Measurements from ENCODE around the gene YAF2. TPM values are rescaled to one million over a fixed set of nuclear protein-coding genes. Genes with fewer than 3 reads are reported as not detected.

YAF2 gene
- total and polyA plus RNA-seq, 2 donors = 24.9 to 28.3 TPM

DNA sequence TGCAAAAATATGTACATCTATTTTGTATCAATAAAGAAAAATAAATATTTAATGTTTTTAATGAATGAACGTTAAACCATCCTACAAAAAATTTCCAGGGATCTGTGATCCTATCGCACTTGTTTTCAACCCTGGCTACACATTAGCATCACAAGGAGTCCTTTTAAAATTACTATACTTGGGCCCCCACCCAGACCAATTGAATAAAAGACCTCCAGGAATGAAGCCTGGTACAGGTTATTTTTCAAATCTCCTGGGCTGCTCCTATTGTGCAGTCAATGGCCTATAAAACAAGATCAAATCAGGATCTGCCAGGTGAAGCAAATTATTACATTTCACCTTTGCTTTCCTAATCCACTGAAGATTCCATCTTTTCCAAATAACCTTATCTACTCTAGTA, 59.9 kb downstream of the YAF2 start:
- H3K27ac ChIP-seq (ENCODE audit: low read depth in 1 of 2, low read length in 1 of 2) = no peak overlapping the region
- peaks cover 8 to 11% of the 10 kb centered on the region in 2 donors for H3K36me3 ChIP-seq (ENCODE audit: control insufficient read depth in 2 of 2, insufficient read depth in 2 of 2, low read length in 1 of 2)
- no peaks in the 10 kb centered on the region for H3K27me3 ChIP-seq (ENCODE audit: control insufficient read depth in 2 of 2, insufficient read depth in 1 of 2, low read length in 1 of 2)
- no peak for DNase-seq (ENCODE audit: low read depth in 6 of 9, low spot score in 9 of 9)
- H3K4me1 ChIP-seq (ENCODE audit: control insufficient read depth in 2 of 2, insufficient read depth in 2 of 2, low read length in 2 of 2) = no peaks in the 10 kb centered on the region
- 99% methylated on average over 2 of the region's 2 CpGs for WGBS
- no peaks in the 10 kb centered on the region for H3K9me3 ChIP-seq (ENCODE audit: control insufficient read depth in 2 of 2, insufficient read depth in 1 of 2, low read length in 1 of 2)
- H3K4me3 ChIP-seq (ENCODE audit: low read length in 2 of 2) = no peak overlapping the region

GRCh38 chr12:42174978-42175377, 63.1 kb downstream of the YAF2 start:
- no peak overlapping the region for H3K4me3 ChIP-seq (ENCODE audit: low read length in 2 of 2)
- 99% methylated on average over 1 of the region's 1 CpG for WGBS
- no peak for DNase-seq (ENCODE audit: low read depth in 6 of 9, low spot score in 9 of 9)
- H3K9me3 ChIP-seq (ENCODE audit: control insufficient read depth in 2 of 2, insufficient read depth in 1 of 2, low read length in 1 of 2) = no peaks in the 10 kb centered on the region
- H3K36me3 ChIP-seq (ENCODE audit: control insufficient read depth in 2 of 2, insufficient read depth in 2 of 2, low read length in 1 of 2) = peaks cover 8 to 13% of the 10 kb centered on the region in 2 donors
- H3K4me1 ChIP-seq (ENCODE audit: control insufficient read depth in 2 of 2, insufficient read depth in 2 of 2, low read length in 2 of 2) = no peaks in the 10 kb centered on the region
- no peak overlapping the region for H3K27ac ChIP-seq (ENCODE audit: low read depth in 1 of 2, low read length in 1 of 2)
- H3K27me3 ChIP-seq (ENCODE audit: control insufficient read depth in 2 of 2, insufficient read depth in 1 of 2, low read length in 1 of 2) = no peaks in the 10 kb centered on the region

GRCh38 chr12:42173961-42174521, 64.0 kb downstream of the YAF2 start:
- Histone ChIP-seq H3K4me3 (ENCODE audit: low read length in 2 of 2) (no peak overlapping the region), H3K27ac (ENCODE audit: low read depth in 1 of 2, low read length in 1 of 2) (no peak overlapping the region), H3K9me3 (ENCODE audit: control insufficient read depth in 2 of 2, insufficient read depth in 1 of 2, low read length in 1 of 2) (no peaks in the 10 kb centered on the region), H3K27me3 (ENCODE audit: control insufficient read depth in 2 of 2, insufficient read depth in 1 of 2, low read length in 1 of 2) (no peaks in the 10 kb centered on the region), H3K36me3 (ENCODE audit: control insufficient read depth in 2 of 2, insufficient read depth in 2 of 2, low read length in 1 of 2) (peaks cover 8 to 13% of the 10 kb centered on the region in 2 donors), H3K4me1 (ENCODE audit: control insufficient read depth in 2 of 2, insufficient read depth in 2 of 2, low read length in 2 of 2) (no peaks in the 10 kb centered on the region)
- no peak for DNase-seq (ENCODE audit: low read depth in 6 of 9, low spot score in 9 of 9)

- Histone ChIP-seq H3K27ac (ENCODE audit: low read depth in 1 of 2, low read length in 1 of 2) (no peak overlapping the region), H3K4me1 (ENCODE audit: control insufficient read depth in 2 of 2, insufficient read depth in 2 of 2, low read length in 2 of 2) (no peaks in the 10 kb centered on the region), H3K27me3 (ENCODE audit: control insufficient read depth in 2 of 2, insufficient read depth in 1 of 2, low read length in 1 of 2) (no peaks in the 10 kb centered on the region), H3K36me3 (ENCODE audit: control insufficient read depth in 2 of 2, insufficient read depth in 2 of 2, low read length in 1 of 2) (peaks cover 8 to 9% of the 10 kb centered on the region in 2 donors), H3K4me3 (ENCODE audit: low read length in 2 of 2) (no peak overlapping the region), H3K9me3 (ENCODE audit: control insufficient read depth in 2 of 2, insufficient read depth in 1 of 2, low read length in 1 of 2) (no peaks in the 10 kb centered on the region)
- no peak for DNase-seq (ENCODE audit: low read depth in 6 of 9, low spot score in 9 of 9)
- WGBS = over 99% methylated on average over 4 of the region's 4 CpGs
Observed at GRCh38 chr12:42172441-42173210, 65.4 kb downstream of the YAF2 start.

DNA sequence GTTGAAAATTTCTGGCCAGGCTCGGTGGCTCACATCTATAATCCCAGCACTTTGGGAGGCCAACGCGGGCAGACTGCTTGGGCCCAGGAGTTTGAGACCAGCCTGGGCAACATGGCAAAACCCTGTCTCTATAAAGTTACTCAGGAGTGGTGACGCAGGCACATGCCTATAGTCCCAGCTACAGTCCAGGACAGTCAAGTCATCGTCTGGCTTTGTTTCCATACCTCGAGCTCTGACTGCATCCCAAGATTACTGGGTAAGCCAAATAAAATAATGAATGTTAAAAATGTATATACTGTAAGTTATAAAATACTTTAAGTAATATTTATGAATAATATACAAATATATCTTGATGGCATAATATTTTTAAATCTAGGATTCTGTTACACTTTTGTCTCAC, 70.3 kb downstream of the YAF2 start:
- no peak overlapping the region for H3K27ac ChIP-seq (ENCODE audit: low read depth in 1 of 2, low read length in 1 of 2)

DNA sequence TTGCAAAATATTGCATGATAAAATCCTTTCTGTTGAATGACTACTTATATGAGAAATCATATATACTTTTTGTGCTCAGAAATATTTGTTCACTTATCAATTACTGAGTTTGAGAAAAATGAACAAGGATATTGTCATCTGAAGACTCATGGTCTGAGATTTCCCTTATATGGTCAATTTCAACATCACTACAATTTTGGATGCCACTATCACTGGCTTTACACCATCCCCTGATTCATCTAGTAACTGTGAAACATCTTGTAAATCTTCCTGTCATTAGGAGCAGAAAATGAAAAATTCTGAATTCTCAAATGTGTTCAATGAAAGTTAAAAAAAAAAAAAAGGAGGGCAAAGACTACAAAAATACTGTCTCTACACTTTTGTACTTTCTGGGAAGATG, 71.5 kb downstream of the YAF2 start:
- no peak overlapping the region for H3K27ac ChIP-seq (ENCODE audit: low read depth in 1 of 2, low read length in 1 of 2)
- DNase-seq (ENCODE audit: low read depth in 6 of 9, low spot score in 9 of 9) = no peak
- no peak overlapping the region for H3K4me3 ChIP-seq (ENCODE audit: low read length in 2 of 2)
- no peaks in the 10 kb centered on the region for H3K4me1 ChIP-seq (ENCODE audit: control insufficient read depth in 2 of 2, insufficient read depth in 2 of 2, low read length in 2 of 2)
- no peaks in the 10 kb centered on the region for H3K9me3 ChIP-seq (ENCODE audit: control insufficient read depth in 2 of 2, insufficient read depth in 1 of 2, low read length in 1 of 2)
- H3K27me3 ChIP-seq (ENCODE audit: control insufficient read depth in 2 of 2, insufficient read depth in 1 of 2, low read length in 1 of 2) = no peaks in the 10 kb centered on the region
- no peaks in the 10 kb centered on the region for H3K36me3 ChIP-seq (ENCODE audit: control insufficient read depth in 2 of 2, insufficient read depth in 2 of 2, low read length in 1 of 2)

More for the DNA sequence above, 70.3 kb downstream of the YAF2 start:
- DNase-seq (ENCODE audit: low read depth in 6 of 9, low spot score in 9 of 9) = no peak
- 98% methylated on average over 6 of the region's 6 CpGs for WGBS
- H3K36me3 ChIP-seq (ENCODE audit: control insufficient read depth in 2 of 2, insufficient read depth in 2 of 2, low read length in 1 of 2) = peaks cover 0 to 6% of the 10 kb centered on the region in 2 donors
- no peak overlapping the region for H3K4me3 ChIP-seq (ENCODE audit: low read length in 2 of 2)
- no peaks in the 10 kb centered on the region for H3K27me3 ChIP-seq (ENCODE audit: control insufficient read depth in 2 of 2, insufficient read depth in 1 of 2, low read length in 1 of 2)
- no peaks in the 10 kb centered on the region for H3K9me3 ChIP-seq (ENCODE audit: control insufficient read depth in 2 of 2, insufficient read depth in 1 of 2, low read length in 1 of 2)
- no peaks in the 10 kb centered on the region for H3K4me1 ChIP-seq (ENCODE audit: control insufficient read depth in 2 of 2, insufficient read depth in 2 of 2, low read length in 2 of 2)

- H3K36me3 ChIP-seq (ENCODE audit: control insufficient read depth in 2 of 2, insufficient read depth in 2 of 2, low read length in 1 of 2) = peaks cover 3 to 6% of the 10 kb centered on the region in 2 donors
- H3K27me3 ChIP-seq (ENCODE audit: control insufficient read depth in 2 of 2, insufficient read depth in 1 of 2, low read length in 1 of 2) = no peaks in the 10 kb centered on the region
- no peak for DNase-seq (ENCODE audit: low read depth in 6 of 9, low spot score in 9 of 9)
- no peaks in the 10 kb centered on the region for H3K4me1 ChIP-seq (ENCODE audit: control insufficient read depth in 2 of 2, insufficient read depth in 2 of 2, low read length in 2 of 2)
- no peak overlapping the region for H3K4me3 ChIP-seq (ENCODE audit: low read length in 2 of 2)
- H3K27ac ChIP-seq (ENCODE audit: low read depth in 1 of 2, low read length in 1 of 2) = no peak overlapping the region
- H3K9me3 ChIP-seq (ENCODE audit: control insufficient read depth in 2 of 2, insufficient read depth in 1 of 2, low read length in 1 of 2) = no peaks in the 10 kb centered on the region
Observed at GRCh38 chr12:42163913-42164312, 74.1 kb downstream of the YAF2 start.

DNA sequence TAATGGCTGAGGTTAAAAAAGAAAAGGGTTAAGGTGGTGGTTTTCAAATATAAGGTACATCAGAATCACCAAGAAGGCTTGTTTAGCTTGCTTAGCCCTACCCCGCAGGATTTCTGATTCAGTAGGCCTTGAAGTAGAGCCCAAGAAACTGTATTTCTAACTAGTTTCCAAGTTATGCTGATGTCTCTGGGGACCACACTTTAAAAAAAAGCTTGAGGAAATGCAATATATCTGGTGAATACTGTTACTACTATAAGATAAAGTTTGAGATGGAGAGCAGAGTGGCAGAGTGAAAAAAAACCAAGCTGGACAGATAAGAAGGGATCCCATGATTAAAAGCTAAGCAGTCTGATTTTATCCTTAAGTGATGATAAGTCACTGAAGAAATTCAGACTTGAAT, 75.1 kb downstream of the YAF2 start:
- H3K36me3 ChIP-seq (ENCODE audit: control insufficient read depth in 2 of 2, insufficient read depth in 2 of 2, low read length in 1 of 2) = peaks cover 3 to 6% of the 10 kb centered on the region in 2 donors
- no peak overlapping the region for H3K4me3 ChIP-seq (ENCODE audit: low read length in 2 of 2)
- no peak for DNase-seq (ENCODE audit: low read depth in 6 of 9, low spot score in 9 of 9)
- H3K9me3 ChIP-seq (ENCODE audit: control insufficient read depth in 2 of 2, insufficient read depth in 1 of 2, low read length in 1 of 2) = no peaks in the 10 kb centered on the region
- no peak overlapping the region for H3K27ac ChIP-seq (ENCODE audit: low read depth in 1 of 2, low read length in 1 of 2)
- WGBS = 99% methylated on average over 1 of the region's 1 CpG
- no peaks in the 10 kb centered on the region for H3K27me3 ChIP-seq (ENCODE audit: control insufficient read depth in 2 of 2, insufficient read depth in 1 of 2, low read length in 1 of 2)
- H3K4me1 ChIP-seq (ENCODE audit: control insufficient read depth in 2 of 2, insufficient read depth in 2 of 2, low read length in 2 of 2) = no peaks in the 10 kb centered on the region

- Histone ChIP-seq H3K27me3 (ENCODE audit: control insufficient read depth in 2 of 2, insufficient read depth in 1 of 2, low read length in 1 of 2) (no peaks in the 10 kb centered on the region), H3K36me3 (ENCODE audit: control insufficient read depth in 2 of 2, insufficient read depth in 2 of 2, low read length in 1 of 2) (peaks cover 3 to 6% of the 10 kb centered on the region in 2 donors), H3K4me3 (ENCODE audit: low read length in 2 of 2) (no peak overlapping the region), H3K9me3 (ENCODE audit: control insufficient read depth in 2 of 2, insufficient read depth in 1 of 2, low read length in 1 of 2) (no peaks in the 10 kb centered on the region), H3K27ac (ENCODE audit: low read depth in 1 of 2, low read length in 1 of 2) (no peak overlapping the region), H3K4me1 (ENCODE audit: control insufficient read depth in 2 of 2, insufficient read depth in 2 of 2, low read length in 2 of 2) (no peaks in the 10 kb centered on the region)
- no peak for DNase-seq (ENCODE audit: low read depth in 6 of 9, low spot score in 9 of 9)
Observed at GRCh38 chr12:42162193-42162592, 75.9 kb downstream of the YAF2 start.
